CD14-positive monocyte (primary cell): ENCODE data around the gene KL. TPM values are rescaled to one million over a fixed set of nuclear protein-coding genes. Genes with fewer than 3 reads are reported as not detected.

Experiments
- DNase-seq, 3 donors: peaks; one replicate each; pipeline ENCODE4 v3.0.0-alpha.2; 2011 to 2022
- H2AFZ ChIP-seq: 2 replicates; pipeline ENCODE4 v1.6.0; 2012; ENCODE audit warnings: mild to moderate bottlenecking, low read depth, low read length, inconsistent platforms; ENCODE audit not compliant: insufficient read depth, poor library complexity, severe bottlenecking
- H3K27ac ChIP-seq, 2 donors: 1 replicate in 1 of 2; 2 replicates in 1 of 2; pipeline ENCODE4 v1.5.1; 2012 to 2013; ENCODE audit warnings: low read length in 2 of 2, control low read depth in 1 of 2, inconsistent platforms in 1 of 2, low read depth in 1 of 2, mild to moderate bottlenecking in 1 of 2
- H3K27me3 ChIP-seq, 2 donors: one replicate each; pipeline versions ENCODE4 v1.6.0 to v1.6.1; 2011 to 2013; ENCODE audit warnings: low read length in 2 of 2; ENCODE audit not compliant: control insufficient read depth in 2 of 2, insufficient read depth in 2 of 2
- H3K36me3 ChIP-seq, 2 donors: replicated peaks in 1 of 2; 1 replicate in 1 of 2; 2 replicates in 1 of 2; pipeline versions ENCODE4 v1.5.1 to v1.6.1; 2012 to 2013; ENCODE audit warnings: low read length in 2 of 2, control low read depth in 1 of 2, inconsistent platforms in 1 of 2, mild to moderate bottlenecking in 1 of 2; ENCODE audit not compliant: insufficient read depth in 2 of 2, control insufficient read depth in 1 of 2
- H3K4me1 ChIP-seq, 2 donors: 1 replicate in 1 of 2; 2 replicates in 1 of 2; pipeline versions ENCODE4 v1.5.1 to v1.6.1; 2012 to 2013; ENCODE audit warnings: low read length in 2 of 2, control low read depth in 1 of 2, inconsistent platforms in 1 of 2, mild to moderate bottlenecking in 1 of 2, moderate library complexity in 1 of 2; ENCODE audit not compliant: insufficient read depth in 2 of 2, control insufficient read depth in 1 of 2
- H3K4me2 ChIP-seq: replicated peaks from 2 replicates; pipeline ENCODE3; 2012; ENCODE audit warnings: low read length, moderate library complexity, mild to moderate bottlenecking; ENCODE audit not compliant: poor library complexity, severe bottlenecking; ENCODE audit errors: extremely low read depth
- H3K4me3 ChIP-seq, 3 experiments: fragments of 200-600 bp in 1 of 3; sonication (generic) in 1 of 3; replicated peaks in 1 of 3; 1 replicate in 2 of 3; 2 replicates in 1 of 3; pipeline ENCODE4 v1.5.1; 2011 to 2013; ENCODE audit warnings: low read length in 3 of 3, mild to moderate bottlenecking in 3 of 3, control low read depth in 2 of 3, low read depth in 2 of 3, inconsistent platforms in 1 of 3, moderate library complexity in 1 of 3
- H3K79me2 ChIP-seq: 2 replicates; pipeline ENCODE4 v1.6.0; 2012; ENCODE audit warnings: mild to moderate bottlenecking, control low read depth, inconsistent platforms, low read length, moderate library complexity; ENCODE audit not compliant: insufficient read depth
- H3K9ac ChIP-seq: 2 replicates; pipeline ENCODE4 v1.6.0; 2017; ENCODE audit warnings: low read length, mild to moderate bottlenecking; ENCODE audit not compliant: insufficient read depth, poor library complexity, severe bottlenecking
- H3K9me3 ChIP-seq, 2 donors: replicated peaks in 1 of 2; 1 replicate in 1 of 2; 2 replicates in 1 of 2; pipeline versions ENCODE4 v1.5.1 to v1.6.1; 2012 to 2013; ENCODE audit warnings: low read length in 2 of 2, control low read depth in 1 of 2; ENCODE audit not compliant: control insufficient read depth in 1 of 2, insufficient read depth in 1 of 2
- H4K20me1 ChIP-seq: 2 replicates; pipeline ENCODE4 v1.6.0; 2012; ENCODE audit warnings: mild to moderate bottlenecking, low read length, control low read depth, moderate library complexity; ENCODE audit not compliant: insufficient read depth
- H3K27ac Mint-ChIP-seq, 7 donors: one replicate each; pipeline ENCODE4 v1.8.0; 2020; ENCODE audit warnings: mild to moderate bottlenecking in 7 of 7, mixed read lengths in 7 of 7, moderate library complexity in 6 of 7, inconsistent platforms in 2 of 7
- H3K27me3 Mint-ChIP-seq, 3 donors: one replicate each; pipeline ENCODE4 v1.8.0; 2021 to 2022; ENCODE audit warnings: low read depth in 3 of 3, mild to moderate bottlenecking in 3 of 3, mixed read lengths in 3 of 3, moderate library complexity in 3 of 3, inconsistent platforms in 1 of 3
- H3K36me3 Mint-ChIP-seq, 2 donors: one replicate each; pipeline ENCODE4 v1.8.0; 2020; ENCODE audit warnings: mixed read lengths in 2 of 2, inconsistent platforms in 1 of 2, mild to moderate bottlenecking in 1 of 2
- H3K4me1 Mint-ChIP-seq: one replicate; pipeline ENCODE4 v1.8.0; 2020; ENCODE audit warnings: mild to moderate bottlenecking, mixed read lengths
- H3K4me3 Mint-ChIP-seq, 2 donors: one replicate each; pipeline ENCODE4 v1.8.0; 2020; ENCODE audit warnings: mild to moderate bottlenecking in 2 of 2, mixed read lengths in 2 of 2, moderate library complexity in 1 of 2
- H3K9me3 Mint-ChIP-seq, 7 donors: one replicate each; pipeline ENCODE4 v1.8.0; 2020 to 2022; ENCODE audit warnings: mixed read lengths in 7 of 7, mild to moderate bottlenecking in 6 of 7, moderate library complexity in 6 of 7, inconsistent platforms in 2 of 7
- CTCF ChIP-seq: fragments of 200-600 bp; IDR thresholded peaks from one replicate; pipeline ENCODE4 v1.8.0; 2022; ENCODE audit warnings: antibody characterized with exemption, mild to moderate bottlenecking
- WGBS: methylation state at CpG from one replicate; pipeline ENCODE4 v1.1.5; 2013; ENCODE audit warnings: missing lambda C conversion rate; ENCODE audit not compliant: insufficient coverage; 5-methylcytosine and 5-hydroxymethylcytosine counted together
- intact Hi-C, 2 donors: fragments of 100-400 bp; cut with micrococcal nuclease; formaldehyde crosslinking; loops; one replicate each; pipeline versions ENCODE4 v1.15.0 to v1.15.1; 2023
- polyA plus RNA-seq, 3 donors: library from polyadenylated mRNA; depleted of rRNA in 1 of 3; unstranded in 2 of 3; stranded (reverse) in 1 of 3; fragments of 300-500 nt in 2 of 3; fragments of >200 nt in 1 of 3; fragmentation: Illumina TruSeq in 2 of 3; gene quantifications; 1 replicate in 2 of 3; 2 replicates in 1 of 3; pipeline ENCODE4 v1.2.3, GENCODE V29; 2012 to 2021

The KL gene
- polyA plus RNA-seq, 3 donors: 0.24 to 1.4 (median 0.75) TPM

GRCh38 chr13:33051632-33052031, 35.4 kb downstream of the KL start:
- H3K36me3 Mint-ChIP-seq: peaks cover 0 to 5% of the 10 kb centered on the region in 2 donors
- peaks cover 0 to 4% (median 1%) of the 10 kb centered on the region in 3 donors for H3K27me3 Mint-ChIP-seq
- H3K4me3 ChIP-seq: no peak overlapping the region
- no peaks in the 10 kb centered on the region for H3K27me3 ChIP-seq
- no peaks in the 10 kb centered on the region for H3K4me1 ChIP-seq
- no peak overlapping the region for H3K4me2 ChIP-seq
- no peak overlapping the region for H3K27ac ChIP-seq
- no peaks in the 10 kb centered on the region for H3K79me2 ChIP-seq
- no peaks in the 10 kb centered on the region for H4K20me1 ChIP-seq
- no peak for DNase-seq
- no peak overlapping the region for H3K9ac ChIP-seq
- no peaks in the 10 kb centered on the region for H3K36me3 ChIP-seq
- H3K4me3 Mint-ChIP-seq: no peak overlapping the region
- H3K4me1 Mint-ChIP-seq: no peaks in the 10 kb centered on the region
- no peak for TF ChIP-seq CTCF
- WGBS: 100% methylated on average over 3 of the region's 3 CpGs
- H2AFZ ChIP-seq: no peak overlapping the region
- peaks cover 0 to 2% (median 1%) of the 10 kb centered on the region in 7 donors for H3K9me3 Mint-ChIP-seq
- no peaks in the 10 kb centered on the region for H3K9me3 ChIP-seq
- peak overlapping the region in 1 of 7 donors; percentile 23 for H3K27ac Mint-ChIP-seq
- intact Hi-C loops: no loop called here

- H3K79me2 ChIP-seq: no peaks in the 10 kb centered on the region
- peaks cover 0 to 4% (median 1%) of the 10 kb centered on the region in 3 donors for H3K27me3 Mint-ChIP-seq
- DNase-seq: no peak
- TF ChIP-seq CTCF: no peak
- H3K4me1 ChIP-seq: no peaks in the 10 kb centered on the region
- no peaks in the 10 kb centered on the region for H3K4me1 Mint-ChIP-seq
- H3K27ac ChIP-seq: no peak overlapping the region
- H3K9ac ChIP-seq: no peak overlapping the region
- no peaks in the 10 kb centered on the region for H3K27me3 ChIP-seq
- no peak overlapping the region for H2AFZ ChIP-seq
- peaks cover 0 to 5% of the 10 kb centered on the region in 2 donors for H3K36me3 Mint-ChIP-seq
- H3K4me3 ChIP-seq: no peak overlapping the region
- peaks cover 0 to 3% (median 1%) of the 10 kb centered on the region in 7 donors for H3K9me3 Mint-ChIP-seq
- intact Hi-C loops: no loop called here
- WGBS: 90% methylated on average over 2 of the region's 3 CpGs
- H3K36me3 ChIP-seq: no peaks in the 10 kb centered on the region
- no peak overlapping the region for H3K27ac Mint-ChIP-seq
- H4K20me1 ChIP-seq: no peaks in the 10 kb centered on the region
- no peak overlapping the region for H3K4me3 Mint-ChIP-seq
- H3K4me2 ChIP-seq: no peak overlapping the region
- H3K9me3 ChIP-seq: no peaks in the 10 kb centered on the region
Observed at GRCh38 chr13:33052506-33053280, 36.5 kb downstream of the KL start.
